IPS-11a (cell line): ENCODE measurements around the gene PPFIBP2.

Experiments used
- H3K4me3 ChIP-seq: one replicate; pipeline ENCODE4 v1.5.1; 2013; ENCODE audit warnings: low read depth, low read length, control low read depth

Gene PPFIBP2

DNA sequence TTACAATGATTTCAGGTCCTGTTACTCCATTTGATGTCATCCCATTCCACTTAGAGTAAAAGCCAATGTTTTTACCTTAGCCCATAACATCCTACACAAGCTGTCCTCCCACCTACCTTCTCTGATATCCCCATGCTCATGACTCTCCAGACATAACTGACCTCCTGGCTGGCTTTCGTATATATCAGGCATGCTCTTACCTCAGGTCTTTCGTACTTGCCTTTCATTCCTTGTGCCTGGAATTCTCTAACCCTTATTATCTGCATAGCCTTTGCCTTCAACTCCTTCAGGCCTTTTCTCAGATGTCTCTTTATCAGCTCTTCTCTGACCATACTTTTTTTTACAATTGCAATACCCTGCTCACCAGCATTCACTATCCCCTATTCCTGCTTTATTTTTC, 169.8 kb downstream of the PPFIBP2 start:
- H3K4me3 ChIP-seq = no peak overlapping the region

DNA sequence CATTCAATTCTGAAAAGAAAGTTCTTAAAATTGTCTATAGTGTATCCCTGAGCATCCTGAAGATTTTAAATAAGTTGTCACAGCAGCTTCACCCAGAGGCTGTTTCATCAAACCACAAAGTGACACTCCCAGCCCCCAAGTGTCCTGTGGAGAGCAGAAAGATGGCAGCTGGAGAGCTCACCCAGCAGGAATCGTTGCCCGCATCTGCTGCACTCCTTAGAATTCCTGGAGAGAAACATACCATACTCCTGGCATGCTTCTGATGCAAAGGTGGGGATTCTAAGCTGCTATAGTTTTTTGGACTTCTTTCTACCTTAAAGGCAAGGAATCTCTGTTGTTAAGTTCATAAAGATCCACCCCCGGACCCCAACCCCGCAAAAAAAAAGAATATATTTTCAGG, 173.0 kb downstream of the PPFIBP2 start:
- no peak overlapping the region for H3K4me3 ChIP-seq

DNA sequence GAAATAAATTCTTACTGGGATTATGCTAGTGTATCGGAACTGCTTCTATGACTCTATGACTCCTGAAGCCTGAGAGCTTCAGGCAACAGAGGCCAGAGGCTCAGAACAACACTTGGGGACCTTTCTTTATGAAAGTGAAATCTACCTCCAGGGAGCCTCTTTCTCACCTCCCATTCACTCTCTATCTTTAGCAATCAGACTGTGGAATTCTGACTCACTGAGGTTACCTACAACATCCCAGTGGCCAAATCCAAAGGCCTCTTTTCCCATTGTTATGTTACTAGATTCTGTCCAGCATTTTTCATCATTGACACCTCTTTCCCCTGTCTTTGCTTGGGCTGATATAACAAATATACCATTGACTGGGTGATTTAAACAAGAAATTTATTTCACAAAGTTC, 173.6 kb downstream of the PPFIBP2 start:
- no peak overlapping the region for H3K4me3 ChIP-seq

GRCh38 chr11:7688238-7688826, 174.5 kb downstream of the PPFIBP2 start:
- no peak overlapping the region for H3K4me3 ChIP-seq

GRCh38 chr11:7689239-7689638, 175.4 kb downstream of the PPFIBP2 start:
- no peak overlapping the region for H3K4me3 ChIP-seq

DNA sequence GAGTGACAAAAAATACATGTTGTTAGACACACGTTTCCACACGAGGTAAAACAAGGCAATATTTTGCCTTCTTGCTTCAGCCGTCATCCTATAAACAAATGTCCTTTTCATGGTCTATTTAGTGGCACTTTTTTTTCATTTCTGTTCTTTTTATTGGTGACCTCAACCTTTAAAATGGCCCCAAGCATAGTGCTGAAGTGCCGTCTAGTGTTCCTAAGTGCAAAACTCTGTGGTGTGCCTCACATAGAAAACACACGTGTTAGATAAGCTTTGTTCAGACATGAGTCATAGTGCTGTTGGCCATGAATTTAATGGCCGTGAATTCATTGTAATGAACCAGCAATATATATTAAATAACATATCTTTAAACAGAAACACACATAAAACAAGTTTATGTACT, 176.8 kb downstream of the PPFIBP2 start:
- no peak overlapping the region for H3K4me3 ChIP-seq

- no peak overlapping the region for H3K4me3 ChIP-seq
Observed at GRCh38 chr11:7691759-7692350, 178.1 kb downstream of the PPFIBP2 start.

DNA sequence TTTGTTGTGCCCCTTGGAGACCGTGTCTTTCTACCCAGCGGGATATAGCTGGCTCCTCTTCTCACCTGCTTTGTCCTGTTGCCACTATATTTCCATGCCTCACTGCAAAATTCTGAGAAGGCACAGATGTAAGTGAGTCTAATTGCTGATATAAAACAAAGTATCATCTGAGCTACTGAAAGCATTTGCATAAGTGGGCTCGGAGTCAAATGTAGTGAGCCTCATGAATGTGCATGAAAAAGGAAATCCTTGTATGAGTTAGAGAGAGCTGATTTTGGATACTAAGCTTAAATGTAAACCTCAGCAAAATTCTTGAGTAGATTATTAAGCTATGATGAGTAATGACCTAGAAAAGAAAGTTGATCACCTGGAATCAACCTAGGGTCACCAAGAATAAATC, 178.6 kb downstream of the PPFIBP2 start:
- no peak overlapping the region for H3K4me3 ChIP-seq

DNA sequence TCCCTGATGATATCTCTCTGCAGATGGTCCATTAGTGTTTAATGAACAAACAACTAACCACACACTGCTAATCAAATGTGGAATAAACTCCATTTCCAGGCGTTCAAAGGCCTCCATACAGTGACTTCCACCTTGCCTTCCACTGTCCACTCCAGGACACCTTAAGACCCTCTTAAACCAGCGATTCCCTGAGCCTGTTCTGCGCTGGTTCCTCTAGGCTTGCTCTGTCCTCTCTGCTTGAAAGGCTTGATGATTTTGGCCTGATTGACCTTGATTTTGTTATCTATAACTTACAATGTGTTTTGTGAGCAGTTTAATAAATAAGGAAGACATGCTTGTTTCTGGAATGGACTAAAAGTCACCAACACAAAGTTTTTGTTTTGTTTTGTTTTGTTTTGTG, 180.4 kb downstream of the PPFIBP2 start:
- no peak overlapping the region for H3K4me3 ChIP-seq

DNA sequence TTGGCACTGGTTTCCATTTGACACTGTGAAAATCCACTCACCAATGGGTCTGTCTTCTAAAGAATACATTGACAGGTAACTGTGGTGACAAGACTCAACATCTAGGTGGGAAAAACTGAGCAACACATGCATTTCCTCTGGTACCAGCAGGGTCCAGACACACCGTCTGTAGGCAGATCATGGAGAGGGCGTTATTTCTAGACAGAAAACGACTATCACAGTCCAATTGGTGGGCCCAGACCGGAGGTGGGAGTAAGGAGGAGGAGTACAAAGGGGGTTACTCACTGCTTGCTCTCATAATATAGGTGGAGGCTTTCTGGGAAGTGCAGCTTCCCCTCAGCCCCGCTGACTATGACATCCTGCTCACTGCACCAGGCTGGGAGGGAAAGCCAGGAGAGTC, 182.6 kb downstream of the PPFIBP2 start:
- H3K4me3 ChIP-seq = no peak overlapping the region
